Measurements from ENCODE around the gene WDR88. TPM values are rescaled to one million over a fixed set of nuclear protein-coding genes. Genes with fewer than 3 reads are reported as not detected.

The WDR88 gene
- polyA plus RNA-seq, 3 donors = not detected

- no peaks in the 10 kb centered on the region for H3K36me3 ChIP-seq (replicated peaks in 1 of 2; ENCODE audit: control insufficient read depth in 1 of 2, insufficient read depth in 2 of 2, low read length in 2 of 2)
- H3K4me1 Mint-ChIP-seq = peaks cover 26% of the 10 kb centered on the region
- intact Hi-C loops (cut with micrococcal nuclease) = no loop called here
- H3K27ac Mint-ChIP-seq = peak overlapping the region in 4 of 7 donors; percentile 41 to 90 (median 86)
- H4K20me1 ChIP-seq (ENCODE audit: insufficient read depth, low read length) = no peaks in the 10 kb centered on the region
- peaks cover 12 to 50% of the 10 kb centered on the region in 2 donors for H3K4me1 ChIP-seq (ENCODE audit: control insufficient read depth in 1 of 2, insufficient read depth in 2 of 2, low read length in 2 of 2)
- no peaks in the 10 kb centered on the region for H3K9me3 Mint-ChIP-seq
- peak overlapping the region in 1 of 2 donors; percentile 72 for H3K27ac ChIP-seq (ENCODE audit: low read depth in 1 of 2, low read length in 2 of 2)
- H3K27me3 ChIP-seq (ENCODE audit: control insufficient read depth in 2 of 2, insufficient read depth in 2 of 2, low read length in 2 of 2) = no peaks in the 10 kb centered on the region
- no peaks in the 10 kb centered on the region for H3K9me3 ChIP-seq (replicated peaks in 1 of 2; ENCODE audit: control insufficient read depth in 1 of 2, insufficient read depth in 1 of 2, low read length in 2 of 2)
- no peak overlapping the region for H3K4me2 ChIP-seq (replicated peaks; ENCODE audit: extremely low read depth, low read length, poor library complexity, severe bottlenecking)
- H3K4me3 Mint-ChIP-seq = no peak overlapping the region
- H3K27me3 Mint-ChIP-seq (ENCODE audit: low read depth in 3 of 3) = peaks cover 0 to 2% (median 2%) of the 10 kb centered on the region in 3 donors
- WGBS (ENCODE audit: insufficient coverage) = 86% methylated on average over 8 of the region's 8 CpGs
- no peak for DNase-seq
- no peaks in the 10 kb centered on the region for H3K79me2 ChIP-seq (ENCODE audit: insufficient read depth, low read length)
- peaks cover 0 to 5% of the 10 kb centered on the region in 2 donors for H3K36me3 Mint-ChIP-seq
- H3K4me3 ChIP-seq (replicated peaks in 1 of 3; ENCODE audit: low read depth in 2 of 3, low read length in 3 of 3) = no peak overlapping the region
- peak overlapping the region; percentile 51 for H2AFZ ChIP-seq (ENCODE audit: insufficient read depth, low read depth, low read length, poor library complexity, severe bottlenecking)
- TF ChIP-seq CTCF (IDR thresholded peaks at IDR 0.05) = no peak
- H3K9ac ChIP-seq (ENCODE audit: insufficient read depth, low read length, poor library complexity, severe bottlenecking) = no peak overlapping the region
These were observed 28.0 kb downstream of the WDR88 start for GRCh38 chr19:33159893-33160292.

GRCh38 chr19:33161201-33161600 lies 29.3 kb downstream of the WDR88 start:
- WGBS (ENCODE audit: insufficient coverage) = 60% methylated on average over 3 of the region's 4 CpGs
- Mint-ChIP-seq H3K4me1 (peaks cover 26% of the 10 kb centered on the region), H3K36me3 (peaks cover 0 to 5% of the 10 kb centered on the region in 2 donors), H3K9me3 (no peaks in the 10 kb centered on the region), H3K4me3 (no peak overlapping the region), H3K27me3 (ENCODE audit: low read depth in 3 of 3) (peaks cover 0 to 2% (median 2%) of the 10 kb centered on the region in 3 donors), H3K27ac (peak overlapping the region in 5 of 7 donors; percentile 10 to 80 (median 24))
- Histone ChIP-seq H3K4me2 (replicated peaks; ENCODE audit: extremely low read depth, low read length, poor library complexity, severe bottlenecking) (no peak overlapping the region), H3K4me1 (ENCODE audit: control insufficient read depth in 1 of 2, insufficient read depth in 2 of 2, low read length in 2 of 2) (peaks cover 12 to 47% of the 10 kb centered on the region in 2 donors), H3K27ac (ENCODE audit: low read depth in 1 of 2, low read length in 2 of 2) (peak overlapping the region in 1 of 2 donors; percentile 72), H2AFZ (ENCODE audit: insufficient read depth, low read depth, low read length, poor library complexity, severe bottlenecking) (no peak overlapping the region), H4K20me1 (ENCODE audit: insufficient read depth, low read length) (no peaks in the 10 kb centered on the region), H3K27me3 (ENCODE audit: control insufficient read depth in 2 of 2, insufficient read depth in 2 of 2, low read length in 2 of 2) (no peaks in the 10 kb centered on the region), H3K4me3 (replicated peaks in 1 of 3; ENCODE audit: low read depth in 2 of 3, low read length in 3 of 3) (no peak overlapping the region), H3K9ac (ENCODE audit: insufficient read depth, low read length, poor library complexity, severe bottlenecking) (no peak overlapping the region), H3K9me3 (replicated peaks in 1 of 2; ENCODE audit: control insufficient read depth in 1 of 2, insufficient read depth in 1 of 2, low read length in 2 of 2) (no peaks in the 10 kb centered on the region), H3K79me2 (ENCODE audit: insufficient read depth, low read length) (no peaks in the 10 kb centered on the region), H3K36me3 (replicated peaks in 1 of 2; ENCODE audit: control insufficient read depth in 1 of 2, insufficient read depth in 2 of 2, low read length in 2 of 2) (no peaks in the 10 kb centered on the region)
- intact Hi-C loops (cut with micrococcal nuclease) = no loop called here
- no peak for DNase-seq
- TF ChIP-seq CTCF (IDR thresholded peaks at IDR 0.05) = no peak
